ENCODE results near the gene RUNX3.

RUNX3 gene

GRCh38 chr1:24859063-24860010, 70.7 kb downstream of the RUNX3 start:
- DNase-seq: no peak

- no peak for DNase-seq
Observed at GRCh38 chr1:24858277-24858676, 71.8 kb downstream of the RUNX3 start.

GRCh38 chr1:24857507-24858133, 72.5 kb downstream of the RUNX3 start:
- DNase-seq: no peak

GRCh38 chr1:24856787-24857506, 73.1 kb downstream of the RUNX3 start:
- DNase-seq: no peak

GRCh38 chr1:24855474-24855873, 74.6 kb downstream of the RUNX3 start:
- DNase-seq: no peak

- DNase-seq: no peak
Observed at GRCh38 chr1:24853649-24854048, 76.4 kb downstream of the RUNX3 start.

- DNase-seq: no peak
Observed at GRCh38 chr1:24850328-24850920, 79.7 kb downstream of the RUNX3 start.

GRCh38 chr1:24849672-24850295, 80.3 kb downstream of the RUNX3 start:
- peak; percentile 13 for DNase-seq
